Ovary (tissue), 3 donors: ENCODE results near the gene LTF.

Experiments
- EP300 ChIP-seq: sonication (generic); formaldehyde crosslinking; IDR thresholded peaks from one replicate; pipeline ENCODE4 v1.6.1; 2017; ENCODE audit warnings: antibody characterized with exemption
- POLR2A ChIP-seq: fragments of 450-650 bp; IDR thresholded peaks from one replicate; pipeline ENCODE4 v1.6.1; 2017; ENCODE audit warnings: antibody characterized with exemption, mild to moderate bottlenecking, moderate library complexity
- TF ChIP-seq, protein P1 (sequence below), 3 donors: fragments of 450-650 bp in 2 of 3; fragments of 200-600 bp in 1 of 3; IDR thresholded peaks; one replicate each; pipeline versions ENCODE4 v1.5.1 to v1.8.0; 2016 to 2022; ENCODE audit warnings: antibody characterized with exemption in 3 of 3, mild to moderate bottlenecking in 1 of 3
- donor health status: DM: no; HTN: no; CAD: no.

DNA sequence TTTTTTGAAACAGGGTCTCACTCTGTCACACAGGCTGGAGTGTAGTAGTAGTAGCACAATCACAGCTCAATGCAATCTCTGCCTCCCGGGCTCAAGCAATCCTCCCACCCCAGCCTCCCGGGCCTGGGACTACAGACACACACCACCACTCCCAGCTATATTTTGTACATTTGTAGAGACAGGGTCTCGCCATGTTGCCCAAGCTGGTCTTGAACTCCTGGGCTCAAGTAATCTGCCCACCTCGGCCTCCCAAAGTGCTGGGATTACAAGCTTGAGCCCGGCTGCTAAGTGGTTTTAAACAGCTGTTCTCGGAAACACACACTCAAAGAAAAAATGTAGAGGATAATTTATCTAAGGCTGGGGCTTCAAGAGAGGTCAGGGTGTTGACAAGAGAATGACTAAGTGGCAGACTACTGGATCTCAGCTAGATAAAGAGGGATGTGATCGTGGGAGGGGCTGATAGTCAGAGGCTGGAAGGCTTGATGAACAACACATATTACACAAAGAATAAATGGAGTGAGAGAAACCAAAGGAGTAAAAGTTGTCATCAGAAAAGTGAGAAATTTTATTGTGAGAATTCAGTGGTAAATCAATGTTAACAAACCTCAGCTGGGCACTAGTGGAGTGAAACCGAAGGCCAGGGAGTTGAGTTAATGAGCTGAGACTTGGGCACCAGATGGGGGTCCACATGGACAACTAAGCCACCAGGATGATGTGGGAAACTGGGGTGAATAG is 64.5 kb downstream of the LTF start:
- TF ChIP-seq, protein P1, sequence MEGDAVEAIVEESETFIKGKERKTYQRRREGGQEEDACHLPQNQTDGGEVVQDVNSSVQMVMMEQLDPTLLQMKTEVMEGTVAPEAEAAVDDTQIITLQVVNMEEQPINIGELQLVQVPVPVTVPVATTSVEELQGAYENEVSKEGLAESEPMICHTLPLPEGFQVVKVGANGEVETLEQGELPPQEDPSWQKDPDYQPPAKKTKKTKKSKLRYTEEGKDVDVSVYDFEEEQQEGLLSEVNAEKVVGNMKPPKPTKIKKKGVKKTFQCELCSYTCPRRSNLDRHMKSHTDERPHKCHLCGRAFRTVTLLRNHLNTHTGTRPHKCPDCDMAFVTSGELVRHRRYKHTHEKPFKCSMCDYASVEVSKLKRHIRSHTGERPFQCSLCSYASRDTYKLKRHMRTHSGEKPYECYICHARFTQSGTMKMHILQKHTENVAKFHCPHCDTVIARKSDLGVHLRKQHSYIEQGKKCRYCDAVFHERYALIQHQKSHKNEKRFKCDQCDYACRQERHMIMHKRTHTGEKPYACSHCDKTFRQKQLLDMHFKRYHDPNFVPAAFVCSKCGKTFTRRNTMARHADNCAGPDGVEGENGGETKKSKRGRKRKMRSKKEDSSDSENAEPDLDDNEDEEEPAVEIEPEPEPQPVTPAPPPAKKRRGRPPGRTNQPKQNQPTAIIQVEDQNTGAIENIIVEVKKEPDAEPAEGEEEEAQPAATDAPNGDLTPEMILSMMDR (IDR thresholded peaks at IDR 0.05): no peak
- TF ChIP-seq POLR2A: no peak
- TF ChIP-seq EP300: no peak
